ENCODE results near the gene KSR2. TPM values are rescaled to one million over a fixed set of nuclear protein-coding genes. Genes with fewer than 3 reads are reported as not detected.
"Not testable (repeated sequence)": the region's sequence is repeated elsewhere in the genome, so short reads cannot be mapped to it uniquely, and the experiment has no call there.

The KSR2 gene
- polyA plus RNA-seq, 12 donors = 0.01 to 0.12 (median 0.06) TPM; not detected in 6

DNA sequence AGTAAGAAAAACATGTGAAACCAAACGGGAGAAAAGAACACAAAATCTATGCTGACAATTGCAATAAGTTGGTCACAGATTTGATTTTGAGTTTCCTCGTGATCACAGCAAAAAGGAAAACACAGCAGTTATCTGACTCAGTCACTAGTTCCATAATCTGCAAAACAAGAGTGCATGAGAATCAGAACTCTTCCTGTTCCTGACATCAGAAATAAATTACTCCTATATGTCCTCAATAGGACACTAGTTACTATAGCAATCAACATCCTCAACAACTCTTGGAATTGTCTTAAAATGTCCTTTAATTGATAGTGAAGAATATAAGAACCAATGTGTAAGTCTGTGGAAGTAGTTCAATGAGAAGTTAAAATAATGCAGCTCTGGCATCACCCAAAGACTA, 339.3 kb downstream of the KSR2 start:
- DNase-seq = no peak

DNA sequence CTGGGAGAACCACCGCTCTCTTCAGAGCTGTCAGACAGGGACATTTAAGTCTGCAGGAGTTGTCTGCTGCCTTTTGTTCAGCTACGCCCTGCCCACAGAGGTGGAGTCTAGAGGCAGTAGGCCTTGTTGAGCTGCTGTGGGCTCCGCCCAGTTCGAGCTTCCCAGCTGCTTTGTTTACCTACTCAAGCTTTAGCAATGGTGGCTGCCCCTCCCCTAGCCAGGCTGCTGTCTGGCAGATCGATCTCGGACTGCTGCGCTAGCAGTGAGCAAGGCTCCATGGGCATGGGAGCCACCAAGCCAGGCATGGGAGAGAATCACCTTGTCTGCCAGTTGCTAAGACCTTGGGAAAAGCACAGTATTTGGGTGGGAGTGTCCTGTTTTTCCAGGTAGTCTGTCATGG, 340.1 kb downstream of the KSR2 start:
- not testable (repeated sequence) for DNase-seq

DNA sequence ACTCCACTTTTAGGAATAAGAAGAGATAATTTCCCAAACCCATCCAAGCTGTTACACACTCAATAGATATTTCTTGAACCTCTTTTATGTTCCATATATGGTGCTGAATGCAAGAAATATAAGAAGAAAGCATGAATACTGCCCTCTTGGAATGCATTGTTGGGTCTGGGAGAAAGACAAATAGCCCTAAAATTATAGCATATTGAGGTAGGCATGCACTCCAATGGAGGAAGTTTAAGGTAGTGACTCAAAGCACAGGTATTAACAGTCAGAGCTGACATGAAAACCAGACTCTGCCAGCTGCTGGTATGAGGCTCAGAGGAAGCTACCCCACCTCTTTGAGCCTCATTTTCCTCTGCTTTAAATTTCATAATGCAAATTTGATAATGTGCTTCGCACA, 346.0 kb downstream of the KSR2 start:
- no peak for DNase-seq

DNA sequence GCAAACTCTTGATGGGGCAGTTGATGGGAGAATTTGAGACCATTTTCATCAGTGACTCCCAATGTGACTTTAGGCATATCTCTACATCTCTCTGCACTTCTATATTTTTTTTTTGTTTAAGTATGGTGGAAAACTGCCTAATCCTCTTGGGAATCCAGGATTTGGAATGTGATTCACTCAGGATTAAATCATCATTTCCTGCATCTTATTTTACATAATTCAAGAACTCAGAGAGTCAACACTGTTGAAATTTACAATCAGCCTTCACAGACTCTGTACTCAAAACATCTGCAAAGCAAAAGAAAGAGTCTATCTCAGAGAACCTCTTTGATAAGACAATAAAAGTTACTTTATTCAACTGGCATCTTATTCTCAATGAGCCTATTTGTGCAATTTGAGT, 346.7 kb downstream of the KSR2 start:
- no peak for DNase-seq

DNA sequence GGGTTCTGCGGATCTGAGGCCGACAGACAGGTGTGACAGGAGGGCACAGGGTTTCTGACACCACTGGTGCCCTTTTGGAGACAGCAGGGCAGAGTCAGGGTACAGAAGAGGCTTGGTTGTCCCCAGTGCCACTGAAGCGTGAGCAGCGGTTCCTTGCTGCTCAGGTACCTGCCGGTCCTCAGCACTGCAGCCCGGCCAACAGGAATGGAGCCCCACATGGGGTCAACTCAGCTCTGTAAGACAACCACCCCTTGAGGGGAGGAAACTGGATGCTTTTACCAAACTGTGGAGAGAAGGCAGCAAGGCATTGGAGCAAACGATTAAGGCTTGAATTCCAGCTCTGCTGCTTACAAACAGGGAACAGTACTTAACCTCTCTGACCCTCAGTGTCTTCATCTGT, 361.0 kb downstream of the KSR2 start:
- DNase-seq = no peak

DNA sequence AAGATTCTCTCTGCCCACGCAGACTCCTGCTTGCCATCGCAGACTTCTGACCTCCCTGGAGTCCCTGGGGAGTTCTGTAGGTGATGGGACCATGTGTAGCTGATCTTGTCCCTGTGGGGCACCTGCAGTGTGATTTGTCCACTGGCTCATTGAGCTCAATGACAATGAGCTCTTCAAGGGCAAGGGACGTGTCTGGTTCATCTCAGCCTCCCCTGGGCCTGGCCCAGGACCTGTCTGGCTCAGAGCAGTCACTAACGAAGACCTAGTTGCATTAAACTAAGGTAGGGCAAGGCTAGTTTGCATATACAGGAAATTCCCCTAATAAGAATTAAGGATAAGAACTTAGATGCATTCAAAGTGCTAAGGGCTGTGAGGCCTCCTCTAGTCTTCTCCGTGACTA, 361.8 kb downstream of the KSR2 start:
- DNase-seq = no peak

DNA sequence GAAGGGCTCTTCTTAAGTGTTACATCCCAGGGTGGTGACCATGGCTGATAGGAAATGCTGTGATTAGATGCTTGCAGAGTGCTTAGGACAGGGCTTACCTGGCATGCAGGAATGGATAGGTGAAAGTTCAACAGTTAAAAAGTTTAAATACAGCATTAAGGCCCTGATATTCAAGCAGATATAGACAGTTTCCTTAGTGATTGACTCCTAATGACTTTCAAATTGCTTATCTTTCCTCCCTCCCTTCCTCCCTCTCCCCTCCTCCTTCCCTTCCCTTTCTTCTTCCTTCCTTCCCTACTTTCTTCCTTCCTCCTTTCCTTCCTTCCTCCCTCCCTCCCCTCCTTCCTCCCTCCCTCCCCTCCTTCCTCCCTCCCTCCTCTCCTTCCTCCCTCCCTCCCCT, 362.8 kb downstream of the KSR2 start:
- DNase-seq = no peak

DNA sequence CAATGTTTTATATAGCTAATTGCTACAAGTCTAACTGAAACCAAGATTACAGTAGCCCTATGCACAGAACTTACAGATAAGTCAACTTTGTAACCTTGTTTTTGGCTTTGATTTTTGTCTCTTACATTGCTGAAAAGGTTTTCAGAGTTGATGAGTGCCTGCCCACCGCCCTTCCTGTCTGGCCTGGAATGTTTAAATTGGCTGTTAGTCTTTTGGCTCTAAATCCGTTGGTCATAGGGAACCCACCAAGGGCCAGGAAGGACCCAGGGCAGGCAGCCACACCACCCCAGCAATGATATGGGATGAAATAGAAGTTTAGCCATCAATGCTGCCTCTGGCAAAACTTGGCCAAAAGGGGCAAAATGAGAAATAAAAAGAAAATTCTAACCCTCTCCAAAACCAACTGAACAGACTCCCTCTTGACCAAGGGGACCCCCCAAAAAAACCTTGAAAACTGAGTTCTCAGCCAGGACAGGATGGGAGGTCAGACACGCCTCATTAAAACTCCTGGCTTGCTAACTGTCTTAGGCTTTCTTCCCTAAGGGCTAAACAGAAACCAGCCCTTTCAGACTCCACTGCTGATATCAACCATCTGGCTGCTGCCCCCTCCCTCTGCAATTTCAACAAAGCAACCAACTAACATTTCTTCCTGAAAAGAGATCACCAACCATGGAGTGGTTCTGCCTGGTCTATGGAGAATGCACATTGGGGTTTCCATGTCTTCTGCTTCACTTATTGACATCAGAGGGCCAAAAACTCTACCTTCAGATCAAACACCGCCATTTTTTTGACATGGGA, 365.3 kb downstream of the KSR2 start:
- DNase-seq = no peak

DNA sequence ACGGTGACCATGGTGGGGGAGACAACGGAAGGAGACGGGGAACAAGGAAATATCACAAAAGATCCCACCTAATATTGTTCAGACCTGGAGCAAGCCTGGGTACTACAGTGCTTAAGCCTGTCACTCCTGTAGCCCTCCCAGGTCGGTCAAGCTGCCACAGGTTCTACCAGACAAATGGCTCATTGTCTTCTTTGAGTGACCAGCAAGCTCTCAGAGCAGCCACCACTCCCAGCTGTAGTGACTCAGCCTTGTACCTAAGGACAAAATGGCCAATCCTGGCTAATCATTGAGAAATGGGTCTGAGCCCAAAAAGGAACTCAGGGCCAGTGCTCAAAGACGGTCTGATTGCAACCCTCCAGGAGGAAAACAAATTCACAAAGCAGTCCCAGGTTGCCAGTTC, 368.9 kb downstream of the KSR2 start:
- no peak for DNase-seq

DNA sequence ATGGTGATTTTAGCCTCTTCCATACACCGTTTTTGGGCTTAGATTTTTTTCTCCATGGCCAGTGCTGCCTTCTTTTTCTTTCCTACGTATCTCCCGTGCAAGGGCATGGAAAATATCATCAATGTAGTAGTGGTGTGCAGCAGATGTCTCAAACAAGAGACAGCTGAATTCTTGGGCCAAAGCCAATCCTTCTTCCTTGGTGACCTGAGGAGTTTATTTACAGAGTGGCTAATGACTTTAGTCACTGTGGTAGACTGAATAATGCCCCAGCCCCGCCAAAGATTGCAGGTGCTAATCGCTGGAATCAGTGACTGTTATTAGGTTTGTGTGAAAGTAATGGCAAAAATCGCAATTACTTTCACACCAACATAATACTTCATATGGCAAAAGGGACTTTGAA, 371.8 kb downstream of the KSR2 start:
- DNase-seq = no peak

DNA sequence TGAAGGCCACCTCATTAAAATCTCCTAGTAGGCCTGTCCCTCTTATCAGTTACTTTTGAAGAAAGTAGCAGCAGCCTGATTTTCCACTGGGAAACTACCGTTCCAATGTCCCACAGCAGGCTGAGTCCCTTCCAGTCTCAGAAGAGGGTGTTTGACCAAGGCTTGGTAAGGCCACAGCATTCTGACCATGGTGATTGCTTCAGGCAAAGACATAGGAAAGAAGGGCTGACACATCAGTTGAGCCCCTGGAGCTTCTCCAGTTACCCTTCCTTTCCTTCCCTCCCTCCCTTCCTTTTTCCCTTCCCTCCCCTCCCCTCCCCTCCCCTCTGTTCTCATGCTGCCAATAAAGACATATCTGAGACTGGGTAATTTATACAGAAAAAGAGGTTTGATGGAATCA, 373.0 kb downstream of the KSR2 start:
- no peak for DNase-seq

DNA sequence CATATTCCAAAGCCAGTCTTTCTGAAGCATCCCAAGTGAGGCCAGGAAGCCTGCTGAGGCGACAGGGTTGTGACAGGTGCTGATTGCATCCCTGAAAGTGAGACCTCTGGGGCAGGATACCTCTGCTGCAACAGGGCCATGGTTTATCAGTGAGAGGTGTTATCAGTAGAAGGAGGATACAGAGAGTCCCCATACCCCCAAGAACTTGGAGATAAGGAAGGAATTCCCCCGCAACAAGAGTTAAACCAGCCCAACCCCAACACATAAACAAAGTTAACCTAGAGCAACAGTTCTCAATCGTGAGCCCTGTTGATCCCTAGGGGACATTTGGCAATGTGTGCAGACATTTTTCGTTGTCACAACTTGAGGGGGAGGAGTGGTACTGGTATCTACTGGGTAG, 374.3 kb downstream of the KSR2 start:
- DNase-seq = no peak

DNA sequence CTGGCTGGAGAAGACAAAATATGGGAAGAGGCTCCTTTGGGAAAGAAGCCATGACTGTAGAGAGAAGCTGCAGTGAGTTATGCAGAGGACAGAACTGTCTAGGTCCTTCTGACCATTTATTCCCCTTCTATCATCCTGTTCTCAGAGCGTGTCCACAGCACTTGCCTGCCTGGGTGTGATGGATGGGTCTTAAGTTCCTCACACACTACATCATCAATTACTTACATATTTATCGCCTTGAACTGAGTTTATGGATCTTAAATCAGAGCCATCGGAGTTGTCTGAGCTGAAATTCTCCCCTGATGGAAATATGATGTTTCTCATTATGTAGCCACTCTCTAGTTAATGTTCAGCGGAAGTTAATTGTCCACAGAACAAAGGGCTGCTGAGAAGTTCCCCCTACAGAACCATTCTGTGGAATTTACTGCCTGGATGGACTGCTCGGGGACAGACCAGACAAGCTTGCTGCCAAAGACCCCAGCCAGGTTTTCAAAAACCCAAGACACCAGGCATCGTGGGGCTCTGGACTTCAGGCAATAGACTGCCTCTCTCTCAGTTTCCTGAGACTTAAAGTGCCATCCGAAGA, 374.9 kb downstream of the KSR2 start:
- no peak for DNase-seq

DNA sequence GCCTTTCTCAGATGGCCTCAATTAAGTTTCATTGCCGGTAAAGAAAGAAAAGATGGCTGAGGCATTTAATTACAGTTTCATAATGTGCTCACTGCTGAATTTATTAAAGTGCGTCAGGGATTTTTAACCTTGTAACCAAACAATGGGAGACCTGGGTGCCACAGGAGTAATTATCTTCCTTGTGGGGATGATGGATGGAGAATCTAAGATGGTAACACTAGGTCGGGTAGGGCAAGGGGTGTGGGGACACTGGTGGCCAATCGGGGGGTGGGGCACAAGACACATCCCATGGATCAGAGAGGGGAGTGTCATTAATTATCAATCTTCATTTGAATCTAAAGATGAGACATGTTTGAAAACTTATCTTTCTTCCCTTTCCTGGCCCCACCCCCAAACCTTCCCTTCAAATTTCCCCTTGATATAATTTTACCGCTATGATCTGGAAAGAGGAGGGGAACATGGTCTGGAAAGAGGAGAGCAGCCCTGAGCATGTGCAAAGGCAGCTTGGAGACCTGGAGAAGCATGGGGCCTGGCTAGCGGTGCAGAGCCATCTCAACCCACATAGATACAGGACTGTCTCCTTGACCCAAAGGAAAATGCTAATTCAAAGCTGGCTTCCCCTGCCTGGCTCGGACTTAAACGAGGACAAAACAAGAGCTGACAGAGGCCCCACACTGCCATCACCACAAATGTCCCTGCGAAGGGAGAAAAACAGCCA, 376.0 kb downstream of the KSR2 start:
- no peak for DNase-seq

DNA sequence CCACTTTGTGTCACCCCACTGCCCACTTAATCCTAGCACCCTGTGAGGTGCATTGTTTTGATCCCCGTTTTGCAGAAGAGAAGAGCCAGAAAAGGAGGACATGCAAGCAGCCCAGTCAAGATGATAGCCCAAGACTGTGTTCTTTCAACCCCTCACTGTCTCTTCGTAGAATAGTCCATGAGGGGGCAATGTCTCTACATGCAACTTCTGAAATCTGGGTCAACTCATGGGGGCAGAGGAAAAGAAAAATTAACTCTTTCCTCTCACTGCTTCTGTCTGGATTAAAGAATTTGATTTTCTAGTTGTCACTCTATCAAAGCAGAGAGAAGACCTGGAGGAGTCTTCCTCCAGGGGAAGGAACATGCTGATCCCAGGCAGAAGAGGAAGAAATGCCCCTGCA, 377.8 kb downstream of the KSR2 start:
- DNase-seq = no peak

DNA sequence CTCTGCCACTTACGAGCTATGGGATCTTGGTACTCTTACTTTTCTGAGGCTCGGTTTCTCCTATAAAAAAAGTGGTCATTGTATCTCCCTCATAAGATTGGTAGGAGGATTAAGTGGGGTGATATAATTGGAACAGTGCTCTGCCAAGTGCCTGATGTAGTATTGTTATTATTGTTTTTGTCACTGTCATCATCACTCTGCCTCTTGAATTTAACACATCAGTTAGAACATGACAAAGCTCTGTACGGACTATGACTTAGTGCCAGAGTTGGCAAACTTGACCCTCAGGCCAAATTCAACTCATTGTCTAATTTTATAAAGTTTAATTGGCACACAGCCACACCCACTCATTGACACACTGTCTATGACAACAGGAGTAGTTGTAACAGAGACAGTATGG, 378.4 kb downstream of the KSR2 start:
- no peak for DNase-seq

DNA sequence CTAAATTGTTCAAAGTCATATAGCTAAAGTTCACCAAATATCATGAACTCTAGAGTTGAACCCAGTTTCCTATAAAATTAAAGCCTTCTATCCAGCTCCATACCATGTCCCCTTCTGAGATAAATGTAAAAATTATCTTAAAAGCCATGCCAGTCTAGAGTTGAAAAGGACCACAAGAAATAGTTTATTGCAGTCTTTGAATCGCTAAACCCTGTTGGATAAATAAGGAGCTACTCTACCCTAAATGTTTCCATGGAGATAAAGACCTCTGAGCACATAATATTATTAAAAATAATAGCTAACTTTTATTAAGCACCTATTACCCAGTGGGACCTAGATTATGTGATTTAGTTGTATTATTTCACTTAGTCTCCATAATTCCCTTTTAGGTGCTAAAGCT, 379.8 kb downstream of the KSR2 start:
- no peak for DNase-seq

DNA sequence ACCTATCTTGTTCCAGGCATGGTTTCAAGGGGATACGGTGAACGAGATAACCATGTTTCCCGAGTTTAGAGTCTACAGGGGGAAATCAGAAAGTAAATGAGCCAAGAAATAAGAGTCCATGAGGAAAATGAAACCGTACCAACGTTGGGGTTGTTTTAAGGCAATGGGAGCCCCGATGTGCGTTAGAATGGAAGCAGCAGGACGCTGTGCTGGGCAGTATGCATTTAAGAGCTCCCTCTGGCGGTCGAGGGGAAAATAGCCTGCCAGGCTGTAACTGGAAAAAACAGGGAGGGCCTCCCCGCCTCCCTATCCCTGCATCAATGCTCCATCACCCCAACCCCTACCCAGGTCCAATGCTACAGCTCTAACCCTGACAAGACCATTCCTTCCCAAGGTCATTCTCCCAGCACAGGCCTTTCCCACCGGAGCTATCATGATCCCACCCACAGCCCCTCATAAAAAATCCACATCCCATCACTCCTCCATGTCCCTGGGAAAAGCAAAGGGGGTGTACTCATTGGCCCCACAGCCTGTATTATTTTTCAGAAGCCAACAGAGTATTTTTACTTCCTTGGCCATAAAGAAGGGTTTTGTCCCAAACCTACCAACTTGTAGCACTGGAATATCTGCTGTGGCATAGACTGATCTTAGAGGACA, 381.0 kb downstream of the KSR2 start:
- DNase-seq = peak; percentile 18

DNA sequence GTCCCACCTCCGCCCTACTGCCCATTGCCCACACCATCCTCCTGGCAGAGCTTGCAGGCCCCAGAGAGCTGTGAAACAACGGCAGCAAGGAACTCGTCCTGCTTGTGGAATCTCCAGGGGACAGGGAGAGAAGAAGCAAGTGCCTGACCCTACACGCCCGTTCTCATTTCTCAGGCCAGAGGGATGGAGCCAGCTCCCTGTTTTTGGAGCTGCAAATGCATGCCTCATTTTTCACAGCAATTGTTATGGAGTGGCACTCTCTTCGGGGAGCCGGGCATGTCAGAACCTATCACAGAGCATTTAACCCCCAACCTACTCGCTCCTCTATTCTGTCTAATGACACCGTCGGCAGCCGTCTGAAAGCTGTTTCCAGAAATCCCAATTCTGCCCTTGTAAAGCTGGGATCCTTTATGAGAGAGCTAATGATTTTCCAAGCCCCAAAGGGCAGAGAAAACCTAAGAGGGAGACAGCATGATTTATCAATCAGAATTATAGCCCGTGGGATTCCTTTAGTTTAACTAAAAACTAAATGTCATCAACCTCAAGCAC, 385.0 kb downstream of the KSR2 start:
- no peak for DNase-seq

DNA sequence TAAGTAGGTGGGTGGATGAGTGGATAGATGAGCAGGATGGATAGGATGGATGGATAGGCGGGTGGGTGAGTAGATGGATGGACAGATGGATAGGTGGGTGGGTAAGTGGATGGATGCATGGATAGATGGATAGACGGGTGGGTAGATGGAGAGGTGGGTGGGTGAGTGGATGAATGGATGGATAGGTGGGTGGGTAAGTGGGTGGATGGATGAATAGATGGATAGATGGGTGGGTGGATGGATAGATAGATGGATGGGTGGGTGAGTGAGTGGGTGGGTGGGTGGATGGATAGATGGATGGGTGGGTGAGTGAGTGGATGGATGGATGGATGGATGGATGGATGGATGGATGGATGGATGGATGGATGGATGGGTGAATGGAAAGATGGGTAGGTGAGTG, 385.7 kb downstream of the KSR2 start:
- DNase-seq = no peak

DNA sequence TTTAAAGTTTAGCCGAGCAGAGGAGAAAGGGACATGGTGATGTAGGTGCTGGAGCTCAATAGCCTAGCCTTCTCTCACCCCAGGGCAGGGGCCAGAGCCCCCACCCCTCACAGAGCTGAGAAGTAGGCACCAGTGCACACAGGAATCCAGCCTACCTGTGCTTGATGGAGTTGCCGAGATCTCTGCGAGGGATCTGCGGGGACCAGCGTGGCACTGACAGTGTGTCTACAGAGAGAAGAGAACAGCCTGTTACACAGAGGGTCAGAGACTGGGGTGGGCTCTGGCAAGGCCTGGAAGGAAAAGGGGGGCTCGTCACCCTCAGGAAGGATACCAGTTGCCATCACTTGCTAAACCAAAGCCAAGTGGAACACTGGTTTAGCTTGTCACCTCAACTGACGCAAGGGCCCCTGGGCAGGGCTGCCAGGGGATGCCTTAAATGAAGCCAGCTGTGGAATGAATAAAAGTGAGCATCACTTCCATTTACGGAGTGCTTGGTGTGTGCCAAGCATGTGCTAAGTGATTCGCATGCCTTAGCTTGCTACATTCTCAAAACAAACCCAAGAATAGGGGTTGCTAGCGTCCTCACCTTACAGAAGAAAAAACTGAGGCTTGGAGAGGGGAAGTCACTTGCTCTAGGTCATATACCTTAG, 386.5 kb downstream of the KSR2 start:
- DNase-seq = peak; percentile 15

DNA sequence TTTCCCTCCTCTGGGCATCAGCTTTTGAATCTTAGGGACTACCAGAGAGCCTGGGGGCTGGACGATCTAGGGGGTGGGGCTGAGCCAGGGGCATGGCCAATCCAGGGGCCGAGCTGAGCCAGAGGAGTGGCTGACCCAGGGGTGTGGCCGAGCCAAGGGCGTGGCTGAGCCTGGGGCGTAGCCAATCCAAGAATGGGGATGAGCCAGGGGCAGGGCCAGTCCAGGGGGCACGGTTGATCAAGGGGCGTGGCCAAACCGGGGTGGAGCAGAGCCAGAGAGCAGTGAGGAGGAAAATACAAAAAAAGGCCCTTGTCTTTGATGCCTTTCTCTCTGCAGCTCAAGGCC, 388.1 kb downstream of the KSR2 start:
- DNase-seq = peak; percentile 14

Data from muscle of arm (tissue), 12 donors.